Cerebellar cortex (tissue), 1 donor: ENCODE results near the gene MVD.
"Not testable (repeated sequence)": the region's sequence is repeated elsewhere in the genome, so short reads cannot be mapped to it uniquely, and the experiment has no call there.

Source experiments
- DNase-seq: peaks from one replicate; pipeline ENCODE4 v3.0.0-alpha.2; 2015; ENCODE audit warnings: low spot score

Gene MVD

DNA sequence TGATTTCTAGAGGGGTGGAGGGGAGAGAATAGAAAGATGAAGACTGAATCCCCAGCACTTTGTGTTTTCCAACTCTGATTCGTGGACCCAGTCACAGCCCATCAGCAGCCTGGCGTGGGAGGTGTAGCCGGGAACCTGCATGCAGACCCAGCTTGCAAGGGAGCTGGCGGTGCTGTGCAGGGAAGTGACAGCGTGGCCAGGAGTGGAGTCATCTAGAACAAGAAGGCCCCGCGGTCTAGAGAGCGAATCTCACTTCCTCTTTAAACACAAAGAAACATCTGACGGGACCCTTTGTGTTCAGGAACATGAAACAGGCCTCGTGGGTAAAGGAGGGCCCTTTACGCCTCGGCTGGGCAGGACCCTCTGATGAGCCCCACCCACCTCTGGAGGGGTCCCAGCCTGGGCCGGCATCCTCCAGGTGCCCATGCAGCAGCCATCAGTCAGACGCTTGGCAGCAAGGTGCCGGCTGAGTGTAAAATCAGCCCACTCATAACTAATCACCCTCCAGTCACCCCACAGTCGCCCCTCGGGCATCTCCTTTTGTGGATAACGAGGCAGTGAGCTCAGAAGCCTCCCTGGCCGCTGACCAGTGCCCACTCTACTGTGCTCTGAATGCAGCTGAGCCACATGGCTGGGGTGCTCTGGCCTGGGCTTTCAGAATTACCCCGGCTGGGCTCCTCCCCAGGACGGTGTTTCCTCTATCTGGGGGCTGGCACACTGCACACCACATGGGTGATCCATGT, 19.0 kb upstream of the MVD start:
- no peak for DNase-seq

- no peak for DNase-seq
These were observed 18.3 kb upstream of the MVD start for GRCh38 chr16:88681084-88681680.

- DNase-seq: no peak
These were observed 17.7 kb upstream of the MVD start for GRCh38 chr16:88680554-88681083.

GRCh38 chr16:88678224-88678979, 15.5 kb upstream of the MVD start:
- DNase-seq: no peak

DNA sequence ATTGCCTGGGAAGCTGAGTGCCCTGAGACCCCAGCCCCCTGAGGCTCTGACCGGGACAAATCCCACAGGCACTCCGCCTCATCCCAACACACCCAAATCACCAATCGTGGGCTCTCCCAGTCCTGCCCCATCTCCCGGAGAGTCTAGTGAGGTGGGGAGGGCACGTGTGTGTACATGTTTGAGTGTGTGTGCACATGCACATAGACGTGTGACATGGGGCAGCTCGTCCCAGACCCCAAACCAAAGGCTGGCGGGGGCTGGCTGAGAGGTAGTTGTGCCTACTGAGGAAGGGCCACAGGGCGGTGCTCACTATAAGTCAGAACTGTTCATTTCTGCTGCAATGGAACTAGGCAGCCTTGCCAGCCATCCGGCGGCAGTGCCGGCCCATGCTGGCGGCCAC, 14.8 kb upstream of the MVD start:
- DNase-seq: no peak

- DNase-seq: no peak
These were observed 13.8 kb upstream of the MVD start for GRCh38 chr16:88676502-88677242.

- no peak for DNase-seq
These were observed 11.0 kb upstream of the MVD start for GRCh38 chr16:88673716-88674379.

- DNase-seq: no peak
These were observed 9.9 kb upstream of the MVD start for GRCh38 chr16:88672776-88673175.

- no peak for DNase-seq
These were observed 8.9 kb upstream of the MVD start for GRCh38 chr16:88671806-88672205.

GRCh38 chr16:88669980-88670379, 7.1 kb upstream of the MVD start:
- DNase-seq: no peak

GRCh38 chr16:88669493-88669892, 6.6 kb upstream of the MVD start:
- DNase-seq: not testable (repeated sequence)

DNA sequence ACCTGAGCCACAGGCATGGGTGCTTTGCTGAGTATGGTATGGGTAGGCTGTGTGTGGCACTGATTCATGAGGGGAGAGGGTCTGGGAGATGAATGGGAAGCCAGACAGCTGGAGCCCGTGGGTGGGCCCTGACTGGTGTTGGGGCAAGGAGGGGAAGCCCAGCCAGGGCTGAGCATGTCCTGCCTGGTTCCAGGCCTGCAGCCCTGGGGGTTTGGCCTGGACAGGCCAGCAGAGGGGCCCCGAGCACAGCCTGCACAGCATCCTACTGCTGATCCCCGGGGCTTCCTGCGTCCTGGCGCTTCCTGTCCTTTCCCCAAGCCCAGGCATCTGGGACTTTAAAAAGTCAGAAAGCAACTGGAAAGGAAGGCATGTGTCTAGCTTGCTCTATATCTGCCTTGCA, 4.6 kb upstream of the MVD start:
- DNase-seq: no peak

DNA sequence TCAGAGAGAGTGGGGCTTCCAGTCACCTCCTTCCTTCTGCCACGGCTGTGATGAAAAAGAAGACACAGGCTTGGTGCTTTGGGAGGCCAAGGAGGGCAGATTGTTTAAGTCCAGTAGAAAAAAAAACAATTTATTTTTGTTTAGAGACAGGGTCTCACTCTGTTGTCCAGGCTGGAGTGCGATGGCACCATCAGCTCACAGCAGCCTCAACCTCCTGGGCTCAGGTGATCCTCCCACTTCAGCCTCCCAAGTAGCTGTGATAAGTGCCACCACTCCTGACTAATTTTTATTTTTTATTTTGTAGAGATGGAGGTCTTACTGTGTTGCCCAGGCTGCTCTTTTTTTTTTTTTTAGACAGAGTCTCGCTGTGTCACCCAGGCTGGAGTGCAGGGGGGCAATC, 2.7 kb upstream of the MVD start:
- DNase-seq: no peak

DNA sequence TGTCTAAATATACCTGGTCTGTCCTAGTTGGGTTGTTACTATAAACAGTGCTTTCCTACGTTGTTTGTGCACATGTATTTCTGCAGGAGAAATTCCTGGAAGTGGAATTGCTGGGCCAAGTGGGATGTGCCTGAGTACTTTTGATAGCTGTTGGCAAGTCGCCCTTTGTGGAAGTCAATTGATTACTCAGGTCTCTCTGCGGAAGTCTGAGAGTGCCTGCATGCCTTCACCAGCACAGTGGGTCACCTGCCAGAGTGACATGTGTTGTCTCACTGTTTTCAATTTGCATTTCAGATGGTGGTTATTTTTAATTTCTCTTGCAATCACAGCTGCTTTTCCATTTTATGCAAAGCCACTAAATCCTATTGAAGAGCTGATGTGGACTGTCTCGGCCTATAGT, 2.3 kb upstream of the MVD start:
- DNase-seq: no peak

DNA sequence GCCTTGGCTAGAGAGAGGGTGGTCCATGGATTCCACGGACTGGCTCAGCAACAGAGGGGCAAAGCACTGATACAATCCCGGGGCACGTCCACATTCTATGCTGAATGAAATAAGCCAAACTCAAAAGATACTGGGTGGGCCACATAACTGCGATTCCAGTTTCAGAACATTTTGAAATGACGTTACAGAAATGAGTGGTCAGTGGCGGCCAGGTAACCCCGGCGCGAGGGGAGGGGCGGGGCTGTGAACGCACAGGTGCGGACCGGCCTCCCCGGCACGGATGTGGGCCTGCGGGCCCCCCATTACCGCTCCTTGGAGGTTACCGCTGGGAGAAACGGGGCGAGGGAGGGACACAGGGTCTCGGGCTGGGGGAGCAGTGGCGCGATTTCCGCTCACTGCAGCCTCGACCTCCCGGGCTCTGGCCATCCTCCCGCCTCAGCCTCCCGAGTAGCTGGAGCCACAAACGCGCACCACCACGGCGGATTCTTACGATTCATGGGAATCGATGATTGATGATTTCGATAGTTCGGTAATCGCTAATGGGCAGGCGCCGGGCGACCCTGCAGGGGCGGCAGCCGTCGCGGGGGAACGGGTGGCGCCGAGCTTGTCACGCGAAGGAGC, 559 bp downstream of the MVD start:
- DNase-seq: no peak

DNA sequence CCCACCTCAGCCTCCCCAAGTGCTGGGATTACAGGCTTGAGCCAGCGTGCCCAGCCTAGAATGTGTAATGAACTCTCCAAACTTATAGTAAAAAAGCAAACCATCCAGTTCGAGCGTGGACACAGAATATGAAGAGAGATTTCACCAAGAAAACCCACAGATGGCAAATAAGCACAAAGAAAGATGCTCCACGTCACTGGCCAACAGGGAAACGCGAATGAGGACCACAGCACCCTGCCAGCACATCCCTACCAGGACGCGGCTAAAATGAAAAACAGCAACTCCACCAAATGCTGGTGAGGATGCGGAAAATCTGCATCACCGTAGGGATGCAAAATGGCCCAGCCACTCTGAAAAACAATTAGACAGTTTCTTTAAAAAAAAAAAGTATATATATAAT, 1.4 kb downstream of the MVD start:
- DNase-seq: no peak

DNA sequence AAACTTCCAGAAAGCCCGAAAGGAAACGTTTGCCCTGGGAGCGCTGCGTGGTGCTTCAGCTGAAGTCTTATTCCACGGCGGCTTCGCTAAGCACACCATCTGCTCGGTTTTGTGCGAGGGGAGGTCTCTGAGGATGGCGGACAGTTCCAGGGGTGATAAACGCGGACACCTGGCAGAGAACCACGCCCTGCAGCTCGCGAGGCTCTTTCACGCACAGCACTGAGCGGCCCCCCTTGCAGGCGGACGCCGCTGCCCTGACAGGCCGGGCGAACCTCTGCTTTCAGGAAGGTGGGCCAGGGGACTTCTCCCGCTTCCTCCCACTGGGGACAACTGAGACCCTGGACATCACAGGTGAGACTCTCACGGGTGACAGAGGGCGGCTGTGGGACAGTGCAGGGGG, 3.7 kb downstream of the MVD start:
- no peak for DNase-seq

DNA sequence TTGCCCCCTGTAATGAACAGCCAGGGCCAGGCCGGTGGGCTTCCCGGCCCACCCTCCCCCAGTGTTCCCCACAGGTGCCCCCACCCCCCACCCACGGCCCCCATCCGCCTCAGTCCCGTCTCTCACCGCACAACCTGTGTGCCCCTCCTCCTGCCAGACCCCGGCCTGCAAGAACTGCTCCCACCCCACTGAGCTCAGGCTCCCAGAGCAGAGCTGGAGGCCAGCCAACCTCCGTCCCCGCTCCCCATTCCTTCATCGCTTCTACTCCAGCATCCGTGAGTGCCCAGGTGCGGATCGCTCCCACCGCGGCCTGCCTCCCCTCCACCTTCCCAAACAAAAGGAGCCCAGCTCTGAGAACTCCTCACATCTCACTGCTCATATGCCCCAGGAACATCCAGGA, 4.2 kb downstream of the MVD start:
- DNase-seq: no peak

- DNase-seq: no peak
These were observed 5.5 kb downstream of the MVD start for GRCh38 chr16:88657371-88657770.

DNA sequence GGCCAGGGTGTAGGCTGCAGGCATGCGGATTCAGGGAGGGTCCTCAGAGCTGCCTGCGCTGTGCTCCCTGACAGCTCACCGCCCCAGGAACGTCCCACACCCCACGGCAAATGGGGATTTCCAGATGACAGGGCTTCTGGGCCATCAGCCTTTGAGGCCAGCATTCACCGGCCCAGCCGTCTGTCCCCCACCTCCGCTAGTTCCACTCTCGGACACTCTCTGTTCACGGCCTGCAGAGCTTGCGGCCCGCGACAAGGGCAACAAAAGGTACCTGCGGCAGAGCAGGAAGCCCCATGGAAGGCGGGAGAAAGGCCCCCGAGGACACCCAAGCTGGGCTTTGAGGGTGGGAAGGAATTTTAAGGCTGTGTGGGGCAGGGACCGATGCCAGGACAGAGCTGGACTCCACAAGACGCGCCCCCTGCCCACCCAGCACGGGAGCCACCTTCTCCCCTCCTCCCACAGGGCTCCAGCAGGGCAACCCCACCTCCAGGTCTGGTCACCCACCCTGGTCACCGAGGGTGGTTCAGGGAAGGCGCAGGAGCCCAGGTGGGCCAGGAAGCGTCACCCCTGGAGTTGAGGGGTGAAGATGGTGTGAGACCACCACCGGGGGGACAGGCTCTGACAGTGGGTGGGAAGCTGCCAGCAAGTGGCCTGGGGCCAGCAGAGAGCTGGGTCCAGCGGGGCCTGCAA, 6.5 kb downstream of the MVD start:
- DNase-seq: no peak
